Measurements from ENCODE around the gene TENM4.
"Not testable (repeated sequence)": the region's sequence is repeated elsewhere in the genome, so short reads cannot be mapped to it uniquely, and the experiment has no call there.

The TENM4 gene

GRCh38 chr11:79190553-79190952 is 250.3 kb downstream of the TENM4 start:
- not testable (repeated sequence) for H3K4me3 ChIP-seq (ENCODE audit: low read depth, low read length)

- H3K4me3 ChIP-seq (ENCODE audit: low read depth, low read length) = no peak overlapping the region
Measured at GRCh38 chr11:79189601-79190000, 251.2 kb downstream of the TENM4 start.

- H3K4me3 ChIP-seq (ENCODE audit: low read depth, low read length) = no peak overlapping the region
Measured at GRCh38 chr11:79189055-79189454, 251.8 kb downstream of the TENM4 start.

GRCh38 chr11:79186669-79187068 is 254.2 kb downstream of the TENM4 start:
- H3K4me3 ChIP-seq (ENCODE audit: low read depth, low read length) = no peak overlapping the region

GRCh38 chr11:79185351-79185750 is 255.5 kb downstream of the TENM4 start:
- H3K4me3 ChIP-seq (ENCODE audit: low read depth, low read length) = no peak overlapping the region

GRCh38 chr11:79184285-79184684 is 256.5 kb downstream of the TENM4 start:
- H3K4me3 ChIP-seq (ENCODE audit: low read depth, low read length) = no peak overlapping the region

- no peak overlapping the region for H3K4me3 ChIP-seq (ENCODE audit: low read depth, low read length)
Measured at GRCh38 chr11:79182794-79183193, 258.0 kb downstream of the TENM4 start.

- no peak overlapping the region for H3K4me3 ChIP-seq (ENCODE audit: low read depth, low read length)
Measured at GRCh38 chr11:79179087-79179486, 261.7 kb downstream of the TENM4 start.

GRCh38 chr11:79174045-79175008 is 266.5 kb downstream of the TENM4 start:
- H3K4me3 ChIP-seq (ENCODE audit: low read depth, low read length) = no peak overlapping the region

GRCh38 chr11:79173615-79174014 is 267.2 kb downstream of the TENM4 start:
- no peak overlapping the region for H3K4me3 ChIP-seq (ENCODE audit: low read depth, low read length)

- H3K4me3 ChIP-seq (ENCODE audit: low read depth, low read length) = no peak overlapping the region
Measured at GRCh38 chr11:79170321-79170720, 270.5 kb downstream of the TENM4 start.

GRCh38 chr11:79168530-79169110 is 272.2 kb downstream of the TENM4 start:
- no peak overlapping the region for H3K4me3 ChIP-seq (ENCODE audit: low read depth, low read length)

GRCh38 chr11:79167510-79168188 is 273.2 kb downstream of the TENM4 start:
- no peak overlapping the region for H3K4me3 ChIP-seq (ENCODE audit: low read depth, low read length)

GRCh38 chr11:79165908-79166307 is 274.9 kb downstream of the TENM4 start:
- H3K4me3 ChIP-seq (ENCODE audit: low read depth, low read length) = no peak overlapping the region

GRCh38 chr11:79160791-79161403 is 279.9 kb downstream of the TENM4 start:
- H3K4me3 ChIP-seq (ENCODE audit: low read depth, low read length) = no peak overlapping the region

GRCh38 chr11:79159657-79160450 is 281.0 kb downstream of the TENM4 start:
- no peak overlapping the region for H3K4me3 ChIP-seq (ENCODE audit: low read depth, low read length)

GRCh38 chr11:79157738-79158137 is 283.1 kb downstream of the TENM4 start:
- no peak overlapping the region for H3K4me3 ChIP-seq (ENCODE audit: low read depth, low read length)

GRCh38 chr11:79156031-79156430 is 284.8 kb downstream of the TENM4 start:
- no peak overlapping the region for H3K4me3 ChIP-seq (ENCODE audit: low read depth, low read length)

GRCh38 chr11:79155237-79155636 is 285.6 kb downstream of the TENM4 start:
- no peak overlapping the region for H3K4me3 ChIP-seq (ENCODE audit: low read depth, low read length)

GRCh38 chr11:79152511-79152910 is 288.3 kb downstream of the TENM4 start:
- H3K4me3 ChIP-seq (ENCODE audit: low read depth, low read length) = no peak overlapping the region
